SK-N-SH (cell line): ENCODE measurements around the gene KRTAP3-3. TPM values are rescaled to one million over a fixed set of nuclear protein-coding genes. Genes with fewer than 3 reads are reported as not detected.

Experiments
- CTCF ChIA-PET: fragments of 300-600, 350-600 bp; formaldehyde crosslinking; extraction: SDS; loops from one replicate; lab custom pipeline; 2021; lab: Yijun Ruan, JAX
- POLR2A ChIA-PET: fragments of 350-600 bp; sonication (Branson Sonifier 250); formaldehyde crosslinking; extraction: SDS; loops from one replicate; lab custom pipeline; 2020; ENCODE audit warnings: antibody characterized with exemption, inconsistent platforms; lab: Yijun Ruan, JAX
- DNase-seq: peaks from one replicate; pipeline ENCODE4 v3.0.0; 2012
- H2AFZ ChIP-seq: fragments of 200-600 bp; sonication (generic); 2 replicates; pipeline ENCODE4 v1.8.1; 2016; ENCODE audit warnings: antibody characterized with exemption, mild to moderate bottlenecking, low read depth
- H3F3A ChIP-seq: fragments of 200-600 bp; sonication (generic); replicated peaks from 2 replicates; pipeline ENCODE3; 2016; ENCODE audit warnings: antibody characterized with exemption, mild to moderate bottlenecking; ENCODE audit not compliant: insufficient read depth
- H3K27ac ChIP-seq, 2 experiments: fragments of 200-500 bp in 1 of 2; fragments of 200-600 bp in 1 of 2; sonication (Bioruptor generic) in 1 of 2; sonication (generic), shearing (Covaris generic) in 1 of 2; 2 replicates each; pipeline versions ENCODE4 v1.5.1 to v1.6.1; 2014 to 2016; ENCODE audit warnings: low read depth in 2 of 2, inconsistent platforms in 1 of 2, low read length in 1 of 2, mild to moderate bottlenecking in 1 of 2, mixed read lengths in 1 of 2
- H3K27me3 ChIP-seq: fragments of 200-600 bp; sonication (generic), shearing (Covaris generic); 2 replicates; pipeline ENCODE4 v1.6.1; 2016; ENCODE audit warnings: mixed run types; ENCODE audit not compliant: insufficient read depth
- H3K36me3 ChIP-seq, 2 experiments: fragments of 200-500 bp in 1 of 2; fragments of 200-600 bp in 1 of 2; sonication (Bioruptor generic) in 1 of 2; sonication (generic) in 1 of 2; replicated peaks in 1 of 2; 2 replicates each; pipeline versions ENCODE3 to v1.5.1; 2014 to 2016; ENCODE audit warnings: low read length in 1 of 2, mild to moderate bottlenecking in 1 of 2; ENCODE audit not compliant: insufficient read depth in 2 of 2, control insufficient read depth in 1 of 2
- H3K4me1 ChIP-seq, 2 experiments: fragments of 200-500 bp in 1 of 2; fragments of 200-600 bp in 1 of 2; sonication (Bioruptor generic) in 1 of 2; sonication (generic), shearing (Covaris generic) in 1 of 2; 2 replicates each; pipeline versions ENCODE4 v1.5.1 to v1.6.1; 2014 to 2016; ENCODE audit warnings: low read depth in 1 of 2, low read length in 1 of 2, mixed run types in 1 of 2; ENCODE audit not compliant: insufficient read depth in 2 of 2, control insufficient read depth in 1 of 2
- H3K4me2 ChIP-seq: fragments of 200-600 bp; sonication (generic), shearing (Covaris generic); 2 replicates; pipeline ENCODE4 v1.6.1; 2017; ENCODE audit warnings: mixed run types
- H3K4me3 ChIP-seq, 2 experiments: fragments of 200-500 bp in 1 of 2; fragments of 200-600 bp in 1 of 2; sonication (Bioruptor generic) in 1 of 2; sonication (generic), shearing (Covaris generic) in 1 of 2; 2 replicates each; pipeline versions ENCODE4 v1.5.1 to v1.8.1; 2014 to 2016; ENCODE audit warnings: low read depth in 2 of 2, inconsistent platforms in 1 of 2, low read length in 1 of 2, mild to moderate bottlenecking in 1 of 2, mixed read lengths in 1 of 2, moderate library complexity in 1 of 2
- H3K79me2 ChIP-seq: fragments of 200-600 bp; sonication (generic); 2 replicates; pipeline ENCODE4 v1.8.1; 2017; ENCODE audit warnings: mild to moderate bottlenecking; ENCODE audit not compliant: insufficient read depth
- H3K9ac ChIP-seq: fragments of 200-600 bp; sonication (generic); 2 replicates; pipeline ENCODE4 v1.6.1; 2017; ENCODE audit warnings: mixed run types
- H3K9me2 ChIP-seq: fragments of 200-600 bp; sonication (generic); 2 replicates; pipeline ENCODE4 v1.6.1; 2017; ENCODE audit warnings: mixed run types
- H3K9me3 ChIP-seq: fragments of 200-600 bp; sonication (generic); 2 replicates; pipeline ENCODE4 v1.6.1; 2017; ENCODE audit warnings: mixed run types, mild to moderate bottlenecking, moderate library complexity
- H4K20me1 ChIP-seq: fragments of 200-600 bp; sonication (generic); 2 replicates; pipeline ENCODE4 v1.6.1; 2017; ENCODE audit warnings: mild to moderate bottlenecking, mixed run types; ENCODE audit not compliant: insufficient read depth
- FOXJ3 ChIP-seq: sonication (generic); formaldehyde crosslinking; IDR thresholded peaks from 2 replicates; pipeline ENCODE4 v1.5.1; 2020; ENCODE audit warnings: mild to moderate bottlenecking, missing genetic modification reagents
- GABPA ChIP-seq: IDR thresholded peaks from 2 replicates; pipeline ENCODE4 v1.4.0; 2012; ENCODE audit warnings: low read depth, mild to moderate bottlenecking
- JUND ChIP-seq: IDR thresholded peaks from 2 replicates; pipeline ENCODE4 v1.4.0; 2012
- MEF2A ChIP-seq: IDR thresholded peaks from 2 replicates; pipeline ENCODE4 v1.4.0; 2012; ENCODE audit warnings: low read depth, borderline replicate concordance
- MXI1 ChIP-seq: IDR thresholded peaks from 2 replicates; pipeline ENCODE4 v1.6.1; 2012; ENCODE audit warnings: mild to moderate bottlenecking, low read depth, low read length, improper control_type of control experiment
- NRF1 ChIP-seq: IDR thresholded peaks from 2 replicates; pipeline ENCODE4 v1.6.1; 2012; ENCODE audit warnings: low read depth, mild to moderate bottlenecking, low read length
- PBX3 ChIP-seq: IDR thresholded peaks from 2 replicates; pipeline ENCODE4; 2012
- RCOR1 ChIP-seq: fragments of 150-350 bp; IDR thresholded peaks from 2 replicates; pipeline ENCODE4 v1.6.1; 2017; ENCODE audit warnings: antibody characterized with exemption, low read length
- RFX5 ChIP-seq: IDR thresholded peaks from 2 replicates; pipeline ENCODE4 v1.6.1; 2012; ENCODE audit warnings: mild to moderate bottlenecking, improper control_type of control experiment, low read length
- RXRA ChIP-seq: IDR thresholded peaks from 2 replicates; pipeline ENCODE4 v1.4.0; 2012; ENCODE audit warnings: low read depth, mild to moderate bottlenecking, borderline replicate concordance
- TEAD4 ChIP-seq: IDR thresholded peaks from 2 replicates; pipeline ENCODE4 v1.4.0; 2012; ENCODE audit warnings: mild to moderate bottlenecking, borderline replicate concordance; ENCODE audit not compliant: insufficient read depth
- YY1 ChIP-seq: IDR thresholded peaks from 2 replicates; pipeline ENCODE4 v1.4.0; 2012; ENCODE audit warnings: low read depth, mild to moderate bottlenecking
- WGBS: methylation state at CpG from one replicate; pipeline ENCODE4 v1.1.6; 2017; ENCODE audit warnings: low lambda C conversion rate; 5-methylcytosine and 5-hydroxymethylcytosine counted together
- polyA plus RNA-seq, 3 experiments: library from polyadenylated mRNA; depleted of rRNA; stranded (reverse); fragments of >200 nt; gene quantifications; 2 replicates each; pipeline ENCODE4 v1.2.3, GENCODE V29; 2012
- TF ChIP-seq, protein P1 (sequence below): IDR thresholded peaks from 2 replicates; pipeline ENCODE4 v1.4.0; 2012; ENCODE audit warnings: low read depth, borderline replicate concordance
- TF ChIP-seq, protein P2 (sequence below): fragments of 150-350 bp; IDR thresholded peaks from 2 replicates; pipeline ENCODE4 v1.6.1; 2016; ENCODE audit warnings: mild to moderate bottlenecking, low read depth, low read length
- TF ChIP-seq, protein P3 (sequence below): IDR thresholded peaks from 2 replicates; pipeline ENCODE4 v1.4.0; 2012; ENCODE audit warnings: low read depth
- TF ChIP-seq, protein P4 (sequence below): fragments of 150-350 bp; IDR thresholded peaks from 2 replicates; pipeline ENCODE4 v1.6.1; 2017; ENCODE audit warnings: antibody characterized with exemption, low read length, low read depth, borderline replicate concordance

KRTAP3-3 gene
- polyA plus RNA-seq, 1 of the 3 experiments (the other 2 are of a cell fraction), result not detected

GRCh38 chr17:40953881-40954280 lies 40.1 kb downstream of the KRTAP3-3 start:
- 5% methylated on average over 2 of the region's 2 CpGs for WGBS
- CTCF ChIA-PET, result interaction anchor here (1.0 kb wide), 1 partner anchor 709 kb away, joined by 3 read pairs; no protein-coding TSS in a partner anchor
- H3K4me1 ChIP-seq, result peaks cover 0 to 5% of the 10 kb centered on the region in 2 experiments; a peak in 1 of 4 replicates

GRCh38 chr17:40952661-40953060 lies 41.3 kb downstream of the KRTAP3-3 start:
- ChIA-PET CTCF (interaction anchor here (0.7 to 1.1 kb wide), 3 partner anchors 11 to 710 kb away, joined by 3 read pairs; no protein-coding TSS in a partner anchor), POLR2A (no interaction called here)
- peaks cover 0 to 5% of the 10 kb centered on the region in 2 experiments; a peak in 1 of 4 replicates for H3K4me1 ChIP-seq
- DNase-seq, result no peak
- H2AFZ ChIP-seq, result no peak overlapping the region
- H3K27ac ChIP-seq, result no peak overlapping the region
- no peak overlapping the region for H3K9ac ChIP-seq
- no peaks in the 10 kb centered on the region for H3K9me3 ChIP-seq
- no peaks in the 10 kb centered on the region for H3K36me3 ChIP-seq
- no peak overlapping the region for H3K4me2 ChIP-seq
- peaks cover 25% of the 10 kb centered on the region; the same call in 1 of the 2 replicates for H3K27me3 ChIP-seq
- H3K9me2 ChIP-seq, result no peaks in the 10 kb centered on the region
- WGBS, result 18% methylated on average over 1 of the region's 1 CpG
- H3F3A ChIP-seq, result no peaks in the 10 kb centered on the region
- H4K20me1 ChIP-seq, result no peaks in the 10 kb centered on the region
- H3K79me2 ChIP-seq, result no peaks in the 10 kb centered on the region
- no peak overlapping the region for H3K4me3 ChIP-seq
- TF ChIP-seq, protein P1, sequence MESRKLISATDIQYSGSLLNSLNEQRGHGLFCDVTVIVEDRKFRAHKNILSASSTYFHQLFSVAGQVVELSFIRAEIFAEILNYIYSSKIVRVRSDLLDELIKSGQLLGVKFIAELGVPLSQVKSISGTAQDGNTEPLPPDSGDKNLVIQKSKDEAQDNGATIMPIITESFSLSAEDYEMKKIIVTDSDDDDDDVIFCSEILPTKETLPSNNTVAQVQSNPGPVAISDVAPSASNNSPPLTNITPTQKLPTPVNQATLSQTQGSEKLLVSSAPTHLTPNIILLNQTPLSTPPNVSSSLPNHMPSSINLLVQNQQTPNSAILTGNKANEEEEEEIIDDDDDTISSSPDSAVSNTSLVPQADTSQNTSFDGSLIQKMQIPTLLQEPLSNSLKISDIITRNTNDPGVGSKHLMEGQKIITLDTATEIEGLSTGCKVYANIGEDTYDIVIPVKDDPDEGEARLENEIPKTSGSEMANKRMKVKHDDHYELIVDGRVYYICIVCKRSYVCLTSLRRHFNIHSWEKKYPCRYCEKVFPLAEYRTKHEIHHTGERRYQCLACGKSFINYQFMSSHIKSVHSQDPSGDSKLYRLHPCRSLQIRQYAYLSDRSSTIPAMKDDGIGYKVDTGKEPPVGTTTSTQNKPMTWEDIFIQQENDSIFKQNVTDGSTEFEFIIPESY, result no peak
- TF ChIP-seq PBX3, result no peak
- no peak for TF ChIP-seq TEAD4
- TF ChIP-seq, protein P2, sequence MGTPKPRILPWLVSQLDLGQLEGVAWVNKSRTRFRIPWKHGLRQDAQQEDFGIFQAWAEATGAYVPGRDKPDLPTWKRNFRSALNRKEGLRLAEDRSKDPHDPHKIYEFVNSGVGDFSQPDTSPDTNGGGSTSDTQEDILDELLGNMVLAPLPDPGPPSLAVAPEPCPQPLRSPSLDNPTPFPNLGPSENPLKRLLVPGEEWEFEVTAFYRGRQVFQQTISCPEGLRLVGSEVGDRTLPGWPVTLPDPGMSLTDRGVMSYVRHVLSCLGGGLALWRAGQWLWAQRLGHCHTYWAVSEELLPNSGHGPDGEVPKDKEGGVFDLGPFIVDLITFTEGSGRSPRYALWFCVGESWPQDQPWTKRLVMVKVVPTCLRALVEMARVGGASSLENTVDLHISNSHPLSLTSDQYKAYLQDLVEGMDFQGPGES, result no peak
- TF ChIP-seq MXI1, result no peak
- no peak for TF ChIP-seq FOXJ3 (CRISPR knock-in tag)
- TF ChIP-seq YY1, result no peak
- TF ChIP-seq JUND, result no peak
- no peak for TF ChIP-seq GABPA

More at GRCh38 chr17:40953881-40954280, 40.1 kb downstream of the KRTAP3-3 start:
- no peak for DNase-seq
- no peak overlapping the region for H3K9ac ChIP-seq
- POLR2A ChIA-PET, result no interaction called here
- H3K4me3 ChIP-seq, result no peak overlapping the region
- no peaks in the 10 kb centered on the region for H4K20me1 ChIP-seq
- H3F3A ChIP-seq, result no peaks in the 10 kb centered on the region
- no peak overlapping the region for H3K27ac ChIP-seq
- H2AFZ ChIP-seq, result no peak overlapping the region
- peaks cover 12% of the 10 kb centered on the region; the same call in 1 of the 2 replicates for H3K27me3 ChIP-seq
- no peaks in the 10 kb centered on the region for H3K9me3 ChIP-seq
- no peaks in the 10 kb centered on the region for H3K36me3 ChIP-seq
- H3K4me2 ChIP-seq, result no peak overlapping the region
- H3K79me2 ChIP-seq, result no peaks in the 10 kb centered on the region
- no peaks in the 10 kb centered on the region for H3K9me2 ChIP-seq
- TF ChIP-seq, protein P3, sequence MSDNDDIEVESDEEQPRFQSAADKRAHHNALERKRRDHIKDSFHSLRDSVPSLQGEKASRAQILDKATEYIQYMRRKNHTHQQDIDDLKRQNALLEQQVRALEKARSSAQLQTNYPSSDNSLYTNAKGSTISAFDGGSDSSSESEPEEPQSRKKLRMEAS, result no peak
- TF ChIP-seq, protein P1, result no peak
- TF ChIP-seq, protein P4, sequence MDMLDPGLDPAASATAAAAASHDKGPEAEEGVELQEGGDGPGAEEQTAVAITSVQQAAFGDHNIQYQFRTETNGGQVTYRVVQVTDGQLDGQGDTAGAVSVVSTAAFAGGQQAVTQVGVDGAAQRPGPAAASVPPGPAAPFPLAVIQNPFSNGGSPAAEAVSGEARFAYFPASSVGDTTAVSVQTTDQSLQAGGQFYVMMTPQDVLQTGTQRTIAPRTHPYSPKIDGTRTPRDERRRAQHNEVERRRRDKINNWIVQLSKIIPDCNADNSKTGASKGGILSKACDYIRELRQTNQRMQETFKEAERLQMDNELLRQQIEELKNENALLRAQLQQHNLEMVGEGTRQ, result no peak
- no peak for TF ChIP-seq YY1
- TF ChIP-seq NRF1, result no peak
- no peak for TF ChIP-seq PBX3
- no peak for TF ChIP-seq RXRA
- TF ChIP-seq RFX5, result no peak
- TF ChIP-seq RCOR1, result no peak
- TF ChIP-seq MEF2A, result no peak
- no peak for TF ChIP-seq MXI1
